CD4-positive, alpha-beta T cell (primary cell): ENCODE results near the gene CENPE. TPM values are rescaled to one million over a fixed set of nuclear protein-coding genes. Genes with fewer than 3 reads are reported as not detected.

ENCODE experiments used
- ATAC-seq: fragments of 200-7000 bp; cut with Tn5 transposase; one replicate; pipeline ENCODE4 v1.10.0; 2022; ENCODE audit warnings: mild to moderate bottlenecking; ENCODE audit not compliant: poor library complexity
- CTCF ChIA-PET: fragments of 350-600 bp; sonication (Branson Sonifier 250); formaldehyde crosslinking; loops from one replicate; lab custom pipeline; 2021; ENCODE audit warnings: antibody characterized with exemption, inconsistent platforms; lab: Charles Lee
- POLR2A ChIA-PET: fragments of 350-600 bp; sonication (Branson Sonifier 250); formaldehyde crosslinking; loops from one replicate; lab custom pipeline; 2021; ENCODE audit warnings: antibody characterized with exemption, inconsistent platforms; lab: Charles Lee
- DNase-seq, 14 experiments: peaks; one replicate each; pipeline ENCODE4 v3.0.0-alpha.2; 2013 to 2020; ENCODE audit warnings: mixed read lengths in 2 of 14
- H3K27ac ChIP-seq, 2 donors: one replicate each; pipeline versions ENCODE4 v1.5.1 to v1.7.0; 2013; ENCODE audit warnings: low read length in 2 of 2, low read depth in 1 of 2, mild to moderate bottlenecking in 1 of 2
- H3K27me3 ChIP-seq, 2 experiments: 1 replicate in 1 of 2; 2 replicates in 1 of 2; pipeline versions ENCODE4 v1.6.1 to v1.7.0; 2013; ENCODE audit warnings: low read length in 2 of 2, control low read depth in 1 of 2, mild to moderate bottlenecking in 1 of 2, moderate library complexity in 1 of 2; ENCODE audit not compliant: insufficient read depth in 2 of 2, control insufficient read depth in 1 of 2
- H3K36me3 ChIP-seq: one replicate; pipeline ENCODE4 v1.6.1; 2013; ENCODE audit warnings: low read length, control low read depth; ENCODE audit not compliant: insufficient read depth
- H3K4me1 ChIP-seq: one replicate; pipeline ENCODE4 v1.6.1; 2013; ENCODE audit warnings: low read length, control low read depth; ENCODE audit not compliant: insufficient read depth
- H3K4me3 ChIP-seq: one replicate; pipeline ENCODE4 v1.5.1; 2013; ENCODE audit warnings: mild to moderate bottlenecking, low read length, moderate library complexity
- H3K9me3 ChIP-seq, 2 experiments: 1 replicate in 1 of 2; 2 replicates in 1 of 2; pipeline versions ENCODE4 v1.6.1 to v1.7.0; 2013; ENCODE audit warnings: low read length in 2 of 2, mild to moderate bottlenecking in 2 of 2, control low read depth in 1 of 2, moderate library complexity in 1 of 2; ENCODE audit not compliant: control insufficient read depth in 1 of 2, insufficient read depth in 1 of 2
- H3K27ac Mint-ChIP-seq: one replicate; pipeline ENCODE4 v1.8.0; 2020; ENCODE audit warnings: mixed read lengths
- H3K27me3 Mint-ChIP-seq: one replicate; pipeline ENCODE4 v1.8.0; 2021; ENCODE audit warnings: mixed read lengths
- H3K36me3 Mint-ChIP-seq: one replicate; pipeline ENCODE4 v1.8.0; 2021; ENCODE audit warnings: low read depth, mixed read lengths
- H3K4me1 Mint-ChIP-seq: one replicate; pipeline ENCODE4 v1.8.0; 2021; ENCODE audit warnings: low read depth, mixed read lengths
- H3K4me3 Mint-ChIP-seq: one replicate; pipeline ENCODE4 v1.8.0; 2020; ENCODE audit warnings: mild to moderate bottlenecking, mixed read lengths
- H3K9me3 Mint-ChIP-seq: one replicate; pipeline ENCODE4 v1.8.0; 2020; ENCODE audit warnings: mixed read lengths
- intact Hi-C, 2 experiments: fragments of 100-400 bp; cut with DNase I in 1 of 2; cut with micrococcal nuclease in 1 of 2; formaldehyde crosslinking; loops; one replicate each; pipeline versions ENCODE4 v1.15.1 to v1.9.0; 2023 to 2025; cut with DNase I, micrococcal nuclease
- total RNA-seq, 174 experiments: library from RNA in 2 of 174; stranded (reverse) in 2 of 174; gene quantifications; one replicate each; pipeline ENCODE4 v1.2.3 and lab custom pipeline; 2021 to 2026
- TF ChIP-seq, protein P1 (sequence below): fragments of 200-600 bp; IDR thresholded peaks from one replicate; pipeline ENCODE4 v1.8.0; 2022; ENCODE audit warnings: antibody characterized with exemption, mild to moderate bottlenecking

Gene CENPE
- total RNA-seq, 2 experiments from 2014 or later = 2.7 to 3.2 TPM

DNA sequence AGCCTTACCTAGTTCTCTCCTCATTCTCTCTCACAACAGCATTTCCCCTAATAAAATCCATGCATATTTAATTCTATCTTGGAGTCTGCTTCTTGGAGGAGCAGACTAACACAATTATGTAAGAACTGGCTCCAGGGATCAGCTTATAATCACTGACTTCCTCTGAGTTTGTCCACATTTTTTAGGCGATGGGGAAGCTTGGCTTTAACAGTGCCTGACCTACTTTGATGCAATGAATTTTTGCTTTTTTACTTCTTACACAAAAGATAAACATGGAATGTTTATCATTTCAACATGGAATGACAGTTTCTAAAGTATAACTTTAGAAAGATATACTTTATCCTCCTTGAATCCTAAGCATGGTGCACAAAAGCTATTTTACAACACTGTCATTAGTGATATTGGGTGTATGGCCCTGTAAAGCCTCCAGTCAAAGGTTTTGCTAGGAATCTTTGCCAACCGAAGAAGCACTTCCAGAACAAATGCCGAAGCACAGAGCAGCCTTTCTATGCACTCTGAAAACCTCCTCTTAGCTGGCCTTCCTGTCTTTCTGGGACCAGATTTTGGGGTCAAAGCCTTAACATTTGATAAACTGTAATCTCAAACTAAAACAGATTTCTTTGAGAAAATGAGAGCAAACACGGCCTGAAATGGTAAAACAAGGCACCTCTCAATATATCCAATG is 99.2 kb downstream of the CENPE start:
- no peaks in the 10 kb centered on the region for H3K27me3 Mint-ChIP-seq
- peak overlapping the region; percentile 92 for H3K4me3 Mint-ChIP-seq
- H3K4me1 Mint-ChIP-seq = peaks cover 33% of the 10 kb centered on the region
- peaks cover 5% of the 10 kb centered on the region for H3K36me3 Mint-ChIP-seq
- Histone ChIP-seq H3K36me3 (peaks cover 5% of the 10 kb centered on the region), H3K9me3 (no peaks in the 10 kb centered on the region), H3K27me3 (no peaks in the 10 kb centered on the region), H3K4me1 (peaks cover 14% of the 10 kb centered on the region), H3K27ac (no peak overlapping the region), H3K4me3 (peak overlapping the region; percentile 52)
- DNase-seq (no peak), ATAC-seq (no peak)
- TF ChIP-seq, protein P1, sequence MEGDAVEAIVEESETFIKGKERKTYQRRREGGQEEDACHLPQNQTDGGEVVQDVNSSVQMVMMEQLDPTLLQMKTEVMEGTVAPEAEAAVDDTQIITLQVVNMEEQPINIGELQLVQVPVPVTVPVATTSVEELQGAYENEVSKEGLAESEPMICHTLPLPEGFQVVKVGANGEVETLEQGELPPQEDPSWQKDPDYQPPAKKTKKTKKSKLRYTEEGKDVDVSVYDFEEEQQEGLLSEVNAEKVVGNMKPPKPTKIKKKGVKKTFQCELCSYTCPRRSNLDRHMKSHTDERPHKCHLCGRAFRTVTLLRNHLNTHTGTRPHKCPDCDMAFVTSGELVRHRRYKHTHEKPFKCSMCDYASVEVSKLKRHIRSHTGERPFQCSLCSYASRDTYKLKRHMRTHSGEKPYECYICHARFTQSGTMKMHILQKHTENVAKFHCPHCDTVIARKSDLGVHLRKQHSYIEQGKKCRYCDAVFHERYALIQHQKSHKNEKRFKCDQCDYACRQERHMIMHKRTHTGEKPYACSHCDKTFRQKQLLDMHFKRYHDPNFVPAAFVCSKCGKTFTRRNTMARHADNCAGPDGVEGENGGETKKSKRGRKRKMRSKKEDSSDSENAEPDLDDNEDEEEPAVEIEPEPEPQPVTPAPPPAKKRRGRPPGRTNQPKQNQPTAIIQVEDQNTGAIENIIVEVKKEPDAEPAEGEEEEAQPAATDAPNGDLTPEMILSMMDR = no peak
- no peaks in the 10 kb centered on the region for H3K9me3 Mint-ChIP-seq
- intact Hi-C loops = loop anchor here (1.0 to 10.0 kb wide), 9 partner anchors 52 to 754 kb away; partner anchors contain the start of genes SLC39A8 (in 2 of the 2) and CISD2 (in 1 of the 2)
- POLR2A ChIA-PET = interaction anchor here (1.2 to 2.4 kb wide), 5 partner anchors 8 to 271 kb away, joined by 3 to 30 read pairs (median 8); partner anchors contain the start of genes SLC9B1, SLC9B2 and UBE2D3
- CTCF ChIA-PET = interaction anchor here (0.6 to 3.2 kb wide), 10 partner anchors 9 to 1988 kb away, joined by 3 to 14 read pairs (median 3); no protein-coding TSS in a partner anchor
- H3K27ac Mint-ChIP-seq = peak overlapping the region; percentile 79

DNA sequence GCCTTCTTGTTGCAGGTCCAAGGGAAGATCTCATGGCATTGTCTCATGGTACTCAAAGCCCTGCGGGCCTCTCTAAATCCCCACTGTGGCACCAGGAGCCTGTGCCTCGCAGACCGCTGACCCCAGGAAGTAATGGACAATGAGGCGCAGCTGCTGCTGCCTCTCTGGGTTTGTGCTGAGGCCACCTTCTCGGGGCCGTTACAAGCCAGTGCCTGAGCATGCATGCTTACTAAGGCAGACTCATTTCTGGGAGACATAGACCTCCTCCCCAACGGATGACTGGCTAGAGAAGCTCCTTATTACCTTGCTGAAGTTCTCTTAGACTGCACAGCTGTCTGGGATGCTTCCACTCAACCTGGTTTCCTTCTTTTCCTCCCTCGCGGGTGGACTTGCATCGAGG is 99.8 kb downstream of the CENPE start:
- H3K4me3 ChIP-seq = no peak overlapping the region
- CTCF ChIA-PET = interaction anchor here (1.1 to 3.2 kb wide), 3 partner anchors 8 to 667 kb away, joined by 4 to 14 read pairs (median 11); no protein-coding TSS in a partner anchor
- DNase-seq = no peak
- H3K4me1 ChIP-seq = peaks cover 14% of the 10 kb centered on the region
- H3K9me3 Mint-ChIP-seq = no peaks in the 10 kb centered on the region
- ATAC-seq = no peak
- H3K9me3 ChIP-seq = no peaks in the 10 kb centered on the region
- POLR2A ChIA-PET = interaction anchor here (2.2 to 2.4 kb wide), 2 partner anchors 21 to 271 kb away, joined by 15 to 30 read pairs; partner anchors contain the start of genes SLC9B2 and UBE2D3
- H3K36me3 ChIP-seq = peaks cover 5% of the 10 kb centered on the region
- peak overlapping the region; percentile 92 for H3K4me3 Mint-ChIP-seq
- peaks cover 7% of the 10 kb centered on the region for H3K36me3 Mint-ChIP-seq
- peaks cover 33% of the 10 kb centered on the region for H3K4me1 Mint-ChIP-seq
- H3K27ac Mint-ChIP-seq = no peak overlapping the region
- no peaks in the 10 kb centered on the region for H3K27me3 ChIP-seq
- no peak overlapping the region for H3K27ac ChIP-seq
- intact Hi-C loops = loop anchor here (2.0 to 10.0 kb wide), 8 partner anchors 52 to 751 kb away; partner anchors contain the start of genes CISD2 (in 1 of the 2) and SLC39A8 (in 1 of the 2)
- no peaks in the 10 kb centered on the region for H3K27me3 Mint-ChIP-seq
- TF ChIP-seq, protein P1 = no peak

DNA sequence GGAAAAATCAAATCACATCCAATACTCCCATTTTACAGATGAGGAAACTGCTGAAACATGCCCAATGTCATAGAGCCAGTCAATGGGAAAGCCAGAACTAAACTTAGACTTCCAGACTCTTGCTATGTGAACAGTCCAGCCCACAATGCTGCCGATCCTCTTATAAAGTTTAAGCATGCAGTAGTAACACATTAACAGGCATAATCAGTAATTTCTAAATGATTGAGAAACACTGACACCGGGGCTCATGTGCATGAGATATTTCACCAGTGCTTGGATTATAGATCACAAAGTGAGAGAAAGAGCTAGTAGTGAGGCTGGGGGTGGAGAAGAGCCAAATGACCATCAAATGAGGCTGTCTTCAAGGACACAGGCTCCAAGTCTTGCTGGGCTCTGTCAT is 101.0 kb downstream of the CENPE start:
- Histone ChIP-seq H3K27me3 (no peaks in the 10 kb centered on the region), H3K27ac (no peak overlapping the region), H3K4me3 (no peak overlapping the region), H3K36me3 (peaks cover 5% of the 10 kb centered on the region), H3K9me3 (no peaks in the 10 kb centered on the region), H3K4me1 (peaks cover 14% of the 10 kb centered on the region)
- TF ChIP-seq, protein P1 = no peak
- Mint-ChIP-seq H3K27me3 (no peaks in the 10 kb centered on the region), H3K4me3 (no peak overlapping the region), H3K27ac (no peak overlapping the region), H3K9me3 (no peaks in the 10 kb centered on the region), H3K4me1 (peaks cover 42% of the 10 kb centered on the region), H3K36me3 (peaks cover 13% of the 10 kb centered on the region)
- DNase-seq = no peak
- ATAC-seq = no peak
- intact Hi-C loops = loop anchor here (5.0 to 10.0 kb wide), 6 partner anchors 75 to 750 kb away; partner anchors contain the start of genes CISD2 (in 1 of the 2) and SLC39A8 (in 1 of the 2)
- ChIA-PET POLR2A (no interaction called here), CTCF (interaction anchor here (0.7 kb wide), 1 partner anchor 51 kb away, joined by 5 read pairs; no protein-coding TSS in a partner anchor)
